HEK293 (cell line): ENCODE data around the gene CDH2.

Experiments used
- KLF1 ChIP-seq: fragments of 450-650 bp; formaldehyde crosslinking; IDR thresholded peaks from 2 replicates; pipeline ENCODE4 v1.5.1; 2016; ENCODE audit warnings: missing biosample characterization, missing genetic modification characterization
- ZBTB20 ChIP-seq: fragments of 450-650 bp; formaldehyde crosslinking; IDR thresholded peaks from 2 replicates; pipeline ENCODE4 v1.5.1; 2016; ENCODE audit warnings: missing biosample characterization, missing genetic modification characterization
- ZNF621 ChIP-seq: fragments of 450-650 bp; formaldehyde crosslinking; IDR thresholded peaks from 2 replicates; pipeline ENCODE4 v1.5.1; 2017; ENCODE audit warnings: missing biosample characterization, missing genetic modification characterization
- TF ChIP-seq, protein P1 (sequence below): fragments of 450-650 bp; formaldehyde crosslinking; IDR thresholded peaks from 2 replicates; pipeline ENCODE4 v1.5.1; 2016; ENCODE audit warnings: missing biosample characterization, missing genetic modification characterization
- TF ChIP-seq, protein P2 (sequence below): fragments of 450-650 bp; formaldehyde crosslinking; IDR thresholded peaks from 2 replicates; pipeline ENCODE4 v1.5.1; 2016; ENCODE audit warnings: missing biosample characterization, missing genetic modification characterization, low read depth
- TF ChIP-seq, protein P3 (sequence below): fragments of 450-650 bp; formaldehyde crosslinking; IDR thresholded peaks from 2 replicates; pipeline ENCODE4 v1.5.1; 2016; ENCODE audit warnings: missing biosample characterization, missing genetic modification characterization
- TF ChIP-seq, protein P4 (sequence below): fragments of 450-650 bp; formaldehyde crosslinking; IDR thresholded peaks from 2 replicates; pipeline ENCODE4 v1.5.1; 2016; ENCODE audit warnings: missing biosample characterization, missing genetic modification characterization

DNA sequence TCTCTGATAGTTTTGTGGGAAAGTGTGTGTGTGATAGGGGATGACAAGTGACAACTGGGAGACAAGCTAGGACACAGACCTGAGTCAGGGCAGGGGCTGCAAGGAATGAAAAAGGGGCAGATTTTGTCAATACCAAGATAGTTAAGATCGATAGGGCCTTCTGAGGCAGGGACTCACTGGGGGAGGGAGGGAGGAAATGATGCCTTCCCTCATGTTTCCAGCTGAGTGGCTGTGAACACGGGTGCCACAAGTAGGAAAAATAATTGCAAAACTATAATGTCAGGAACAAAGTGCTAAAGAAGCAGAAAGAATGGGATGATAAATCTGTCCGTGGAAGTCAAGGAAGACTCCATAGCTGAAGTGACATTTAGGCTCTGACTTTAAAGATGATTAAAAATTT, 24.2 kb downstream of the CDH2 start:
- TF ChIP-seq, protein P1, sequence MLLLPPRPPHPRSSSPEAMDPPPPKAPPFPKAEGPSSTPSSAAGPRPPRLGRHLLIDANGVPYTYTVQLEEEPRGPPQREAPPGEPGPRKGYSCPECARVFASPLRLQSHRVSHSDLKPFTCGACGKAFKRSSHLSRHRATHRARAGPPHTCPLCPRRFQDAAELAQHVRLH (tag by site-specific recombination), result no peak
- TF ChIP-seq KLF1 (tag by site-specific recombination), result no peak
- TF ChIP-seq, protein P2, sequence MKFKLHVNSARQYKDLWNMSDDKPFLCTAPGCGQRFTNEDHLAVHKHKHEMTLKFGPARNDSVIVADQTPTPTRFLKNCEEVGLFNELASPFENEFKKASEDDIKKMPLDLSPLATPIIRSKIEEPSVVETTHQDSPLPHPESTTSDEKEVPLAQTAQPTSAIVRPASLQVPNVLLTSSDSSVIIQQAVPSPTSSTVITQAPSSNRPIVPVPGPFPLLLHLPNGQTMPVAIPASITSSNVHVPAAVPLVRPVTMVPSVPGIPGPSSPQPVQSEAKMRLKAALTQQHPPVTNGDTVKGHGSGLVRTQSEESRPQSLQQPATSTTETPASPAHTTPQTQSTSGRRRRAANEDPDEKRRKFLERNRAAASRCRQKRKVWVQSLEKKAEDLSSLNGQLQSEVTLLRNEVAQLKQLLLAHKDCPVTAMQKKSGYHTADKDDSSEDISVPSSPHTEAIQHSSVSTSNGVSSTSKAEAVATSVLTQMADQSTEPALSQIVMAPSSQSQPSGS (tag by site-specific recombination), result no peak
- TF ChIP-seq, protein P3, sequence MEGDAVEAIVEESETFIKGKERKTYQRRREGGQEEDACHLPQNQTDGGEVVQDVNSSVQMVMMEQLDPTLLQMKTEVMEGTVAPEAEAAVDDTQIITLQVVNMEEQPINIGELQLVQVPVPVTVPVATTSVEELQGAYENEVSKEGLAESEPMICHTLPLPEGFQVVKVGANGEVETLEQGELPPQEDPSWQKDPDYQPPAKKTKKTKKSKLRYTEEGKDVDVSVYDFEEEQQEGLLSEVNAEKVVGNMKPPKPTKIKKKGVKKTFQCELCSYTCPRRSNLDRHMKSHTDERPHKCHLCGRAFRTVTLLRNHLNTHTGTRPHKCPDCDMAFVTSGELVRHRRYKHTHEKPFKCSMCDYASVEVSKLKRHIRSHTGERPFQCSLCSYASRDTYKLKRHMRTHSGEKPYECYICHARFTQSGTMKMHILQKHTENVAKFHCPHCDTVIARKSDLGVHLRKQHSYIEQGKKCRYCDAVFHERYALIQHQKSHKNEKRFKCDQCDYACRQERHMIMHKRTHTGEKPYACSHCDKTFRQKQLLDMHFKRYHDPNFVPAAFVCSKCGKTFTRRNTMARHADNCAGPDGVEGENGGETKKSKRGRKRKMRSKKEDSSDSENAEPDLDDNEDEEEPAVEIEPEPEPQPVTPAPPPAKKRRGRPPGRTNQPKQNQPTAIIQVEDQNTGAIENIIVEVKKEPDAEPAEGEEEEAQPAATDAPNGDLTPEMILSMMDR (tag by site-specific recombination), result no peak
- no peak for TF ChIP-seq ZNF621 (tag by site-specific recombination)
- TF ChIP-seq, protein P4, sequence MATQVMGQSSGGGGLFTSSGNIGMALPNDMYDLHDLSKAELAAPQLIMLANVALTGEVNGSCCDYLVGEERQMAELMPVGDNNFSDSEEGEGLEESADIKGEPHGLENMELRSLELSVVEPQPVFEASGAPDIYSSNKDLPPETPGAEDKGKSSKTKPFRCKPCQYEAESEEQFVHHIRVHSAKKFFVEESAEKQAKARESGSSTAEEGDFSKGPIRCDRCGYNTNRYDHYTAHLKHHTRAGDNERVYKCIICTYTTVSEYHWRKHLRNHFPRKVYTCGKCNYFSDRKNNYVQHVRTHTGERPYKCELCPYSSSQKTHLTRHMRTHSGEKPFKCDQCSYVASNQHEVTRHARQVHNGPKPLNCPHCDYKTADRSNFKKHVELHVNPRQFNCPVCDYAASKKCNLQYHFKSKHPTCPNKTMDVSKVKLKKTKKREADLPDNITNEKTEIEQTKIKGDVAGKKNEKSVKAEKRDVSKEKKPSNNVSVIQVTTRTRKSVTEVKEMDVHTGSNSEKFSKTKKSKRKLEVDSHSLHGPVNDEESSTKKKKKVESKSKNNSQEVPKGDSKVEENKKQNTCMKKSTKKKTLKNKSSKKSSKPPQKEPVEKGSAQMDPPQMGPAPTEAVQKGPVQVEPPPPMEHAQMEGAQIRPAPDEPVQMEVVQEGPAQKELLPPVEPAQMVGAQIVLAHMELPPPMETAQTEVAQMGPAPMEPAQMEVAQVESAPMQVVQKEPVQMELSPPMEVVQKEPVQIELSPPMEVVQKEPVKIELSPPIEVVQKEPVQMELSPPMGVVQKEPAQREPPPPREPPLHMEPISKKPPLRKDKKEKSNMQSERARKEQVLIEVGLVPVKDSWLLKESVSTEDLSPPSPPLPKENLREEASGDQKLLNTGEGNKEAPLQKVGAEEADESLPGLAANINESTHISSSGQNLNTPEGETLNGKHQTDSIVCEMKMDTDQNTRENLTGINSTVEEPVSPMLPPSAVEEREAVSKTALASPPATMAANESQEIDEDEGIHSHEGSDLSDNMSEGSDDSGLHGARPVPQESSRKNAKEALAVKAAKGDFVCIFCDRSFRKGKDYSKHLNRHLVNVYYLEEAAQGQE (tag by site-specific recombination), result no peak
- TF ChIP-seq ZBTB20 (tag by site-specific recombination), result no peak
